Measurements from ENCODE around the gene GZMH.

The GZMH gene

DNA sequence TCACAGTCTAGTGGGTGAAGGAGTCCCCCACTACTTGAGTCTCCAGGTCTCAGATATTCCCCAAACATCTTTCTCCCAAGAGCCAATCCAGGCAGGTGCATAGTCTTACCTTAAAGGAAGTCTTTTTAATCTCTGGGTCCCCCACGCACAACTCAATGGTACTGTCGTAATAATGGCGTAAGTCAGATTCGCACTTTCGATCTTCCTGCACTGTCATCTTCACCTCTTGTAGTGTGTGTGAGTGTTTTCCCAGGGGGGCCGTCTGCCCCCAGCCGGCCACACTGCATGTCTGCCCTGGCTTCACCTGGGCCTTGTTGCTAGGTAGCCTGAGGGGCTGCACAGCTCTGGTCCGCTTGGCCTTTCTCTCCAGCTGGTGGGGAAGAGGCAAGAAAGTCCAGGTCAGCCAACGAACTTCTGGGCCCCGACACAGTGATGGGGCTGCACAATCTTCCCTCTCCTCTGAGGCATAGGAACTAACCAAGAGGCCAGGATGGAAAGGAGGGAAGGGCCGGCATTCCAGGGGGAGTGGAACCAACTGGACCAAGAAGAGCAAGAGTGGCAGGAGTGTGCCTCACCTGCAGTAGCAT, 22.4 kb upstream of the GZMH start:
- Histone ChIP-seq H3K14ac (ENCODE audit: low read length) (no peak overlapping the region), H3K4ac (ENCODE audit: low read depth, low read length) (no peak overlapping the region), H2BK5ac (ENCODE audit: low read depth, low read length, poor library complexity) (no peak overlapping the region), H3K27me3 (ENCODE audit: insufficient read depth, low read length) (no peaks in the 10 kb centered on the region), H2AK5ac (ENCODE audit: low read length) (no peak overlapping the region), H3K23ac (ENCODE audit: low read length) (no peak overlapping the region), H3K79me1 (ENCODE audit: low read length) (no peaks in the 10 kb centered on the region), H3K9ac (ENCODE audit: low read length) (no peak overlapping the region), H4K91ac (ENCODE audit: low read depth, low read length) (no peak overlapping the region), H2BK120ac (ENCODE audit: insufficient read depth, low read length, poor library complexity) (no peak overlapping the region), H4K8ac (ENCODE audit: low read depth, low read length) (no peak overlapping the region), H3K27ac (ENCODE audit: low read depth, low read length) (no peak overlapping the region), H3K4me1 (ENCODE audit: control insufficient read depth in 1 of 2, insufficient read depth in 2 of 2, low read length in 2 of 2) (no peaks in the 10 kb centered on the region), H3K18ac (ENCODE audit: low read length) (no peak overlapping the region), H2BK12ac (ENCODE audit: low read length) (no peak overlapping the region), H3K36me3 (ENCODE audit: control insufficient read depth in 1 of 2, insufficient read depth in 2 of 2, low read length in 2 of 2) (no peaks in the 10 kb centered on the region), H3K4me2 (ENCODE audit: low read length) (no peak overlapping the region), H3K4me3 (ENCODE audit: low read depth, low read length) (no peak overlapping the region), H4K12ac (ENCODE audit: low read depth, low read length) (no peak overlapping the region), H3K9me3 (ENCODE audit: insufficient read depth, low read depth, low read length) (peaks cover 40% of the 10 kb centered on the region), H2AFZ (ENCODE audit: insufficient read depth, low read length, poor library complexity) (no peak overlapping the region), H3K79me2 (ENCODE audit: control insufficient read depth, insufficient read depth, low read length, poor library complexity) (no peaks in the 10 kb centered on the region)
- no CpG with 5 or more reads among the region's 11 CpGs for WGBS (ENCODE audit: extremely low coverage, insufficient coverage, insufficient read length)
- no peak for DNase-seq

DNA sequence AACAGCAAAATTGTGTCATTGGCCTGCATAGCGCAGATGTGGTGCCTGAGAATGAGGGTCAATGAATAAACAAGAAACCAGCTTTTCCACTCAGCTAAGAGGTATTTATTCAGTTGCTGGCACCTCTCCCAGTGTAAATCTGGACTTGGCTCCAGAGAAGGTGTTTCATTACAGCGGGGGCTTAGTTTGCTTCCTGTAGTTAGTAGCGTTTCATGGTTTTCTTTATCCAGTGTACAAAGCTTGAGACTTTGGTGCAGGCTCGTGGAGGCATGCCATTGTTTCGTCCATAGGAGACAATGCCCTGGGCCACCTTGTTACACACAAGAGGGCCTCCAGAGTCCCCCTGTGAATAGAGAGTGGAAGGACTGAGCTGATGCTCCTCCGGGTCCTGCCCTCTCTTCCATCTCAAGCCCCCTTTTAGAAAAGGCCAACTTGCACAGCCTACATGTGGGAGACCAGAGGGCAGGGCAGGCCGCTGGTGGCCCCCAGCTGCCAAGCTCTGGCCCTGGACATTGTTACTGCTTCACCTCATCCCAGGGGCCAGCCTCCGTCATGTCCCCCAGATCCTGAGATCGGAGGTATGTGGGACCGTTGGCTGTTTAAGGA, 21.5 kb upstream of the GZMH start:
- no peak overlapping the region for H2BK12ac ChIP-seq (ENCODE audit: low read length)
- H3K36me3 ChIP-seq (ENCODE audit: control insufficient read depth in 1 of 2, insufficient read depth in 2 of 2, low read length in 2 of 2): no peaks in the 10 kb centered on the region
- no CpG with 5 or more reads among the region's 10 CpGs for WGBS (ENCODE audit: extremely low coverage, insufficient coverage, insufficient read length)

GRCh38 chr14:24630087-24630871, 20.8 kb upstream of the GZMH start:
- H3K4me3 ChIP-seq (ENCODE audit: low read depth, low read length): no peak overlapping the region
- no peak overlapping the region for H3K14ac ChIP-seq (ENCODE audit: low read length)
- no peak overlapping the region for H4K91ac ChIP-seq (ENCODE audit: low read depth, low read length)
- no peak overlapping the region for H4K12ac ChIP-seq (ENCODE audit: low read depth, low read length)
- peaks cover 40% of the 10 kb centered on the region for H3K9me3 ChIP-seq (ENCODE audit: insufficient read depth, low read depth, low read length)
- H4K8ac ChIP-seq (ENCODE audit: low read depth, low read length): no peak overlapping the region
- no peak overlapping the region for H3K9ac ChIP-seq (ENCODE audit: low read length)
- no peak overlapping the region for H2AK5ac ChIP-seq (ENCODE audit: low read length)
- H3K36me3 ChIP-seq (ENCODE audit: control insufficient read depth in 1 of 2, insufficient read depth in 2 of 2, low read length in 2 of 2): no peaks in the 10 kb centered on the region
- no peaks in the 10 kb centered on the region for H3K27me3 ChIP-seq (ENCODE audit: insufficient read depth, low read length)
- H3K4ac ChIP-seq (ENCODE audit: low read depth, low read length): no peak overlapping the region
- no peak overlapping the region for H3K27ac ChIP-seq (ENCODE audit: low read depth, low read length)
- WGBS (ENCODE audit: extremely low coverage, insufficient coverage, insufficient read length): no CpG with 5 or more reads among the region's 3 CpGs
- no peak overlapping the region for H2BK120ac ChIP-seq (ENCODE audit: insufficient read depth, low read length, poor library complexity)
- H3K23ac ChIP-seq (ENCODE audit: low read length): no peak overlapping the region
- no peaks in the 10 kb centered on the region for H3K4me1 ChIP-seq (ENCODE audit: control insufficient read depth in 1 of 2, insufficient read depth in 2 of 2, low read length in 2 of 2)
- no peak overlapping the region for H2BK5ac ChIP-seq (ENCODE audit: low read depth, low read length, poor library complexity)
- H2AFZ ChIP-seq (ENCODE audit: insufficient read depth, low read length, poor library complexity): no peak overlapping the region
- no peak overlapping the region for H3K18ac ChIP-seq (ENCODE audit: low read length)
- H3K79me1 ChIP-seq (ENCODE audit: low read length): no peaks in the 10 kb centered on the region
- DNase-seq: no peak
- H3K79me2 ChIP-seq (ENCODE audit: control insufficient read depth, insufficient read depth, low read length, poor library complexity): no peaks in the 10 kb centered on the region
- no peak overlapping the region for H2BK12ac ChIP-seq (ENCODE audit: low read length)
- no peak overlapping the region for H3K4me2 ChIP-seq (ENCODE audit: low read length)

More for the DNA sequence above, 21.5 kb upstream of the GZMH start:
- H4K8ac ChIP-seq (ENCODE audit: low read depth, low read length): no peak overlapping the region
- H3K4me3 ChIP-seq (ENCODE audit: low read depth, low read length): no peak overlapping the region
- no peak overlapping the region for H3K4me2 ChIP-seq (ENCODE audit: low read length)
- no peak overlapping the region for H2BK5ac ChIP-seq (ENCODE audit: low read depth, low read length, poor library complexity)
- no peak overlapping the region for H2BK120ac ChIP-seq (ENCODE audit: insufficient read depth, low read length, poor library complexity)
- no peak overlapping the region for H3K18ac ChIP-seq (ENCODE audit: low read length)
- no peak overlapping the region for H4K91ac ChIP-seq (ENCODE audit: low read depth, low read length)
- no peak overlapping the region for H3K14ac ChIP-seq (ENCODE audit: low read length)
- H3K23ac ChIP-seq (ENCODE audit: low read length): no peak overlapping the region
- no peak overlapping the region for H4K12ac ChIP-seq (ENCODE audit: low read depth, low read length)
- no peaks in the 10 kb centered on the region for H3K27me3 ChIP-seq (ENCODE audit: insufficient read depth, low read length)
- H3K79me1 ChIP-seq (ENCODE audit: low read length): no peaks in the 10 kb centered on the region
- H2AK5ac ChIP-seq (ENCODE audit: low read length): no peak overlapping the region
- DNase-seq: no peak
- H3K9me3 ChIP-seq (ENCODE audit: insufficient read depth, low read depth, low read length): peaks cover 40% of the 10 kb centered on the region
- no peaks in the 10 kb centered on the region for H3K79me2 ChIP-seq (ENCODE audit: control insufficient read depth, insufficient read depth, low read length, poor library complexity)
- no peak overlapping the region for H3K4ac ChIP-seq (ENCODE audit: low read depth, low read length)
- H3K4me1 ChIP-seq (ENCODE audit: control insufficient read depth in 1 of 2, insufficient read depth in 2 of 2, low read length in 2 of 2): no peaks in the 10 kb centered on the region
- H3K9ac ChIP-seq (ENCODE audit: low read length): no peak overlapping the region
- no peak overlapping the region for H2AFZ ChIP-seq (ENCODE audit: insufficient read depth, low read length, poor library complexity)
- no peak overlapping the region for H3K27ac ChIP-seq (ENCODE audit: low read depth, low read length)

- Histone ChIP-seq H4K12ac (ENCODE audit: low read depth, low read length) (no peak overlapping the region), H3K4me1 (ENCODE audit: control insufficient read depth in 1 of 2, insufficient read depth in 2 of 2, low read length in 2 of 2) (no peaks in the 10 kb centered on the region), H3K36me3 (ENCODE audit: control insufficient read depth in 1 of 2, insufficient read depth in 2 of 2, low read length in 2 of 2) (no peaks in the 10 kb centered on the region), H3K4me2 (ENCODE audit: low read length) (no peak overlapping the region), H2BK12ac (ENCODE audit: low read length) (no peak overlapping the region), H3K9ac (ENCODE audit: low read length) (no peak overlapping the region), H3K18ac (ENCODE audit: low read length) (no peak overlapping the region), H3K14ac (ENCODE audit: low read length) (no peak overlapping the region), H3K23ac (ENCODE audit: low read length) (no peak overlapping the region), H3K79me1 (ENCODE audit: low read length) (no peaks in the 10 kb centered on the region), H2BK120ac (ENCODE audit: insufficient read depth, low read length, poor library complexity) (no peak overlapping the region), H3K27me3 (ENCODE audit: insufficient read depth, low read length) (no peaks in the 10 kb centered on the region), H2AK5ac (ENCODE audit: low read length) (no peak overlapping the region), H2BK5ac (ENCODE audit: low read depth, low read length, poor library complexity) (no peak overlapping the region), H3K27ac (ENCODE audit: low read depth, low read length) (no peak overlapping the region), H4K8ac (ENCODE audit: low read depth, low read length) (no peak overlapping the region), H3K9me3 (ENCODE audit: insufficient read depth, low read depth, low read length) (peaks cover 41% of the 10 kb centered on the region), H3K4ac (ENCODE audit: low read depth, low read length) (no peak overlapping the region), H4K91ac (ENCODE audit: low read depth, low read length) (no peak overlapping the region), H3K4me3 (ENCODE audit: low read depth, low read length) (no peak overlapping the region), H2AFZ (ENCODE audit: insufficient read depth, low read length, poor library complexity) (no peak overlapping the region), H3K79me2 (ENCODE audit: control insufficient read depth, insufficient read depth, low read length, poor library complexity) (no peaks in the 10 kb centered on the region)
- DNase-seq: no peak
- WGBS (ENCODE audit: extremely low coverage, insufficient coverage, insufficient read length): no CpG with 5 or more reads among the region's 6 CpGs
Observed at GRCh38 chr14:24629521-24629920, 20.0 kb upstream of the GZMH start.

Data from trophoblast cell (in vitro differentiated cells and primary cell).